Panc1 (cell line): ENCODE measurements around the gene TMEM121B. TPM values are rescaled to one million over a fixed set of nuclear protein-coding genes. Genes with fewer than 3 reads are reported as not detected.

Experiments
- ATAC-seq: fragments of 200-7000 bp; cut with Tn5 transposase; 2 replicates; pipeline ENCODE4 v1.9.1; 2020; ENCODE audit warnings: mild to moderate bottlenecking, moderate library complexity
- BruUV-seq: library from RNA; stranded (reverse); fragments of 400-500 nt; replicated peaks from 2 replicates; lab custom pipeline; 2021; lab: Mats Ljungman, UMichigan
- CTCF ChIA-PET: fragments of 300-600 bp; sonication (Branson Sonifier 250); formaldehyde crosslinking; loops from one replicate; lab custom pipeline; 2022; ENCODE audit warnings: antibody characterized with exemption; lab: Charles Lee
- POLR2A ChIA-PET: fragments of 300-600 bp; sonication (Branson Sonifier 250); formaldehyde crosslinking; loops from one replicate; lab custom pipeline; 2022; ENCODE audit warnings: antibody characterized with exemption; lab: Charles Lee
- DNase-seq: peaks from one replicate; pipeline ENCODE4 v3.0.0-alpha.2; 2010; ENCODE audit warnings: low read depth, low spot score
- H3K27ac ChIP-seq: 2 replicates; pipeline ENCODE4 v1.5.1; 2011; ENCODE audit warnings: mild to moderate bottlenecking, low read length, inconsistent platforms
- H3K27me3 ChIP-seq: fragments of 200-500 bp; sonication (Bioruptor generic); 2 replicates; pipeline ENCODE4 v1.6.0; 2014; ENCODE audit warnings: low read length, inconsistent platforms; ENCODE audit not compliant: control insufficient read depth, insufficient read depth
- H3K36me3 ChIP-seq: fragments of 200-500 bp; sonication (Bioruptor generic); 2 replicates; pipeline ENCODE4 v1.5.1; 2014; ENCODE audit warnings: inconsistent platforms, mild to moderate bottlenecking, low read length, moderate library complexity; ENCODE audit not compliant: control insufficient read depth, insufficient read depth
- H3K4me1 ChIP-seq: 2 replicates; pipeline ENCODE4 v1.5.1; 2011; ENCODE audit warnings: inconsistent platforms, mild to moderate bottlenecking, low read length, moderate library complexity; ENCODE audit not compliant: control insufficient read depth, insufficient read depth
- H3K4me3 ChIP-seq, 2 experiments: 2 replicates each; pipeline ENCODE4 v1.5.1; 2011 to 2012; ENCODE audit warnings: low read depth in 2 of 2, low read length in 2 of 2, mild to moderate bottlenecking in 2 of 2, inconsistent platforms in 1 of 2, moderate library complexity in 1 of 2
- H3K9me3 ChIP-seq: fragments of 200-500 bp; sonication (Bioruptor generic); 2 replicates; pipeline ENCODE4 v1.5.1; 2014; ENCODE audit warnings: low read depth, mild to moderate bottlenecking, inconsistent platforms, low read length, moderate library complexity; ENCODE audit not compliant: control insufficient read depth, insufficient read depth
- POLR2AphosphoS5 ChIP-seq: IDR thresholded peaks from 2 replicates; pipeline ENCODE4 v1.6.1; 2012; ENCODE audit warnings: mild to moderate bottlenecking, low read depth, low read length, moderate library complexity
- SIN3A ChIP-seq: IDR thresholded peaks from 2 replicates; pipeline ENCODE4 v1.6.1; 2012; ENCODE audit warnings: low read depth, mild to moderate bottlenecking, low read length, moderate library complexity, borderline replicate concordance; ENCODE audit not compliant: insufficient read depth
- TCF7L2 ChIP-seq: IDR thresholded peaks from 2 replicates; pipeline ENCODE4 v1.6.1; 2011; ENCODE audit warnings: mild to moderate bottlenecking, low read depth, low read length, inconsistent platforms
- in situ Hi-C: cut with HindIII; loops from 2 replicates; pipeline ENCODE4 v1.10.0; 2016; ENCODE audit warnings: low sequenced_read_pairs, low pct_unique_long_range_greater_than_20kb
- intact Hi-C: fragments of 100-400 bp; cut with micrococcal nuclease; formaldehyde crosslinking; loops from one replicate; pipeline ENCODE4 v1.10.0; 2022; ENCODE audit not compliant: unreplicated experiment
- total RNA-seq: library from RNA; stranded (reverse); gene quantifications from one replicate; pipeline ENCODE4 v1.2.1, GENCODE V29; 2021; ENCODE audit not compliant: unreplicated experiment
- TF ChIP-seq, protein P1 (sequence below): fragments of 450-650 bp; IDR thresholded peaks from 2 replicates; pipeline ENCODE4 v1.5.1; 2017; ENCODE audit warnings: mild to moderate bottlenecking
- TF ChIP-seq, protein P2 (sequence below), 2 experiments: IDR thresholded peaks; 2 replicates each; pipeline ENCODE4 v1.6.1; 2011 to 2012; ENCODE audit warnings: low read depth in 2 of 2, control low read depth in 1 of 2, low read length in 1 of 2, mild to moderate bottlenecking in 1 of 2, moderate library complexity in 1 of 2; ENCODE audit not compliant: insufficient read depth in 1 of 2

TMEM121B gene
- total RNA-seq, 1 experiment from 2014 or later, result 0.44 TPM

DNA sequence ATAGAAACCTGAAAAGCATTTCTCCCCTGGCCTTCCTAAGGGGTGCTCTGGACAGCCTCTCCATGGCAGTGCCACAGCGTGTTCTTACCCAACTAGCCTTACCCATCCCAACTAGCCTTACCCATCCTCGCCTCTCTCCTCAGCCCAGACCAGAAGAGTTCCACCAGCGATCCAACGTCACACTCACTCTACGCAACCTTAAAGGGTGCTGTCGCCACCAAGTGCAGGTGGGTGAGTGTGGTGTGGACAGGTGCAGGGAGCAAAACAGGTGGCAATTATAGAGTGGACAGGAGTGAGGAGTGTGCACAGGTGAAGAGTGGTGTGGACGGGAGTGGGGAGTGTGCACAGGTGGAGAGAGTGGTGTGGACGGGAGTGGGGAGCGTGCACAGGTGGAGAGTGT is 17.8 kb downstream of the TMEM121B start:
- in situ Hi-C loops (no loop called here), intact Hi-C loops (no loop called here)
- TF ChIP-seq, protein P1, sequence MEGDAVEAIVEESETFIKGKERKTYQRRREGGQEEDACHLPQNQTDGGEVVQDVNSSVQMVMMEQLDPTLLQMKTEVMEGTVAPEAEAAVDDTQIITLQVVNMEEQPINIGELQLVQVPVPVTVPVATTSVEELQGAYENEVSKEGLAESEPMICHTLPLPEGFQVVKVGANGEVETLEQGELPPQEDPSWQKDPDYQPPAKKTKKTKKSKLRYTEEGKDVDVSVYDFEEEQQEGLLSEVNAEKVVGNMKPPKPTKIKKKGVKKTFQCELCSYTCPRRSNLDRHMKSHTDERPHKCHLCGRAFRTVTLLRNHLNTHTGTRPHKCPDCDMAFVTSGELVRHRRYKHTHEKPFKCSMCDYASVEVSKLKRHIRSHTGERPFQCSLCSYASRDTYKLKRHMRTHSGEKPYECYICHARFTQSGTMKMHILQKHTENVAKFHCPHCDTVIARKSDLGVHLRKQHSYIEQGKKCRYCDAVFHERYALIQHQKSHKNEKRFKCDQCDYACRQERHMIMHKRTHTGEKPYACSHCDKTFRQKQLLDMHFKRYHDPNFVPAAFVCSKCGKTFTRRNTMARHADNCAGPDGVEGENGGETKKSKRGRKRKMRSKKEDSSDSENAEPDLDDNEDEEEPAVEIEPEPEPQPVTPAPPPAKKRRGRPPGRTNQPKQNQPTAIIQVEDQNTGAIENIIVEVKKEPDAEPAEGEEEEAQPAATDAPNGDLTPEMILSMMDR, result no peak
- TF ChIP-seq, protein P2, sequence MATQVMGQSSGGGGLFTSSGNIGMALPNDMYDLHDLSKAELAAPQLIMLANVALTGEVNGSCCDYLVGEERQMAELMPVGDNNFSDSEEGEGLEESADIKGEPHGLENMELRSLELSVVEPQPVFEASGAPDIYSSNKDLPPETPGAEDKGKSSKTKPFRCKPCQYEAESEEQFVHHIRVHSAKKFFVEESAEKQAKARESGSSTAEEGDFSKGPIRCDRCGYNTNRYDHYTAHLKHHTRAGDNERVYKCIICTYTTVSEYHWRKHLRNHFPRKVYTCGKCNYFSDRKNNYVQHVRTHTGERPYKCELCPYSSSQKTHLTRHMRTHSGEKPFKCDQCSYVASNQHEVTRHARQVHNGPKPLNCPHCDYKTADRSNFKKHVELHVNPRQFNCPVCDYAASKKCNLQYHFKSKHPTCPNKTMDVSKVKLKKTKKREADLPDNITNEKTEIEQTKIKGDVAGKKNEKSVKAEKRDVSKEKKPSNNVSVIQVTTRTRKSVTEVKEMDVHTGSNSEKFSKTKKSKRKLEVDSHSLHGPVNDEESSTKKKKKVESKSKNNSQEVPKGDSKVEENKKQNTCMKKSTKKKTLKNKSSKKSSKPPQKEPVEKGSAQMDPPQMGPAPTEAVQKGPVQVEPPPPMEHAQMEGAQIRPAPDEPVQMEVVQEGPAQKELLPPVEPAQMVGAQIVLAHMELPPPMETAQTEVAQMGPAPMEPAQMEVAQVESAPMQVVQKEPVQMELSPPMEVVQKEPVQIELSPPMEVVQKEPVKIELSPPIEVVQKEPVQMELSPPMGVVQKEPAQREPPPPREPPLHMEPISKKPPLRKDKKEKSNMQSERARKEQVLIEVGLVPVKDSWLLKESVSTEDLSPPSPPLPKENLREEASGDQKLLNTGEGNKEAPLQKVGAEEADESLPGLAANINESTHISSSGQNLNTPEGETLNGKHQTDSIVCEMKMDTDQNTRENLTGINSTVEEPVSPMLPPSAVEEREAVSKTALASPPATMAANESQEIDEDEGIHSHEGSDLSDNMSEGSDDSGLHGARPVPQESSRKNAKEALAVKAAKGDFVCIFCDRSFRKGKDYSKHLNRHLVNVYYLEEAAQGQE (IDR thresholded peaks at IDR 0.05; ENCODE audit: insufficient read depth in 1 of 2, low read depth in 2 of 2, low read length in 1 of 2), result no peak
- no peak for TF ChIP-seq POLR2AphosphoS5
- no peak for TF ChIP-seq SIN3A
- POLR2A ChIA-PET, result no interaction called here
- Histone ChIP-seq H3K27me3 (no peaks in the 10 kb centered on the region), H3K4me3 (no peak overlapping the region), H3K4me1 (no peaks in the 10 kb centered on the region), H3K36me3 (no peaks in the 10 kb centered on the region), H3K9me3 (no peaks in the 10 kb centered on the region), H3K27ac (no peak overlapping the region)
- CTCF ChIA-PET, result no interaction called here
- ATAC-seq (no peak), DNase-seq (no peak)
- BruUV-seq, result no TSS peak

DNA sequence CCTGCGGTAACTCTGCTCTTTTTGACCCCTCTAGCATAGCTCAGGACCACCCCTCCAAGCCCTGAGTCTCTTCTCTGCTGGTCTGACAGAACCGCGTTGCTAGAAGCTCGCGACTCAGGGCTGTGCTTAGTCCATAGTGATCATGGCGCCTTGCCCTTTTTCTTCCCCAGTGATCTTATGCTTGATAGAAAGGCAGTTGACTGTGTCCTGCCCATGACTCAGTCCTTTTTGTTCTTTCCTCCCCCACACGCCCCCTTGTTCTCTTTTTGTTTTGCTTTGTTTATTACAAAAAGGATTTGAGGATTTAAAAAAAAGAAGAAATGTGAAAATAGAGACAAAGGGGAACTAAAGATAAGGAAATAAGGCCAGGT is 18.9 kb downstream of the TMEM121B start:
- no peaks in the 10 kb centered on the region for H3K36me3 ChIP-seq
- DNase-seq (no peak), ATAC-seq (no peak)
- POLR2A ChIA-PET, result no interaction called here
- intact Hi-C loops (no loop called here), in situ Hi-C loops (no loop called here)
- no peaks in the 10 kb centered on the region for H3K4me1 ChIP-seq
- H3K9me3 ChIP-seq, result no peaks in the 10 kb centered on the region
- TF ChIP-seq, protein P2 (IDR thresholded peaks at IDR 0.05; ENCODE audit: insufficient read depth in 1 of 2, low read depth in 2 of 2, low read length in 1 of 2), result no peak
- TF ChIP-seq TCF7L2 (no peak), SIN3A (no peak), POLR2AphosphoS5 (no peak)
- TF ChIP-seq, protein P1, result no peak
- H3K27ac ChIP-seq, result no peak overlapping the region
- H3K27me3 ChIP-seq, result no peaks in the 10 kb centered on the region
- BruUV-seq, result no TSS peak
- H3K4me3 ChIP-seq, result no peak overlapping the region
- CTCF ChIA-PET, result no interaction called here
